ENCODE measurements around the gene BMF. TPM values are rescaled to one million over a fixed set of nuclear protein-coding genes. Genes with fewer than 3 reads are reported as not detected.
A peak's percentile ranks its signal among the peaks of the same experiment; 100 is the strongest.
"Not testable (repeated sequence)": the region's sequence is repeated elsewhere in the genome, so short reads cannot be mapped to it uniquely, and the experiment has no call there.

Gene BMF
- total RNA-seq, 1 experiment from 2014 or later: 0.20 TPM

DNA sequence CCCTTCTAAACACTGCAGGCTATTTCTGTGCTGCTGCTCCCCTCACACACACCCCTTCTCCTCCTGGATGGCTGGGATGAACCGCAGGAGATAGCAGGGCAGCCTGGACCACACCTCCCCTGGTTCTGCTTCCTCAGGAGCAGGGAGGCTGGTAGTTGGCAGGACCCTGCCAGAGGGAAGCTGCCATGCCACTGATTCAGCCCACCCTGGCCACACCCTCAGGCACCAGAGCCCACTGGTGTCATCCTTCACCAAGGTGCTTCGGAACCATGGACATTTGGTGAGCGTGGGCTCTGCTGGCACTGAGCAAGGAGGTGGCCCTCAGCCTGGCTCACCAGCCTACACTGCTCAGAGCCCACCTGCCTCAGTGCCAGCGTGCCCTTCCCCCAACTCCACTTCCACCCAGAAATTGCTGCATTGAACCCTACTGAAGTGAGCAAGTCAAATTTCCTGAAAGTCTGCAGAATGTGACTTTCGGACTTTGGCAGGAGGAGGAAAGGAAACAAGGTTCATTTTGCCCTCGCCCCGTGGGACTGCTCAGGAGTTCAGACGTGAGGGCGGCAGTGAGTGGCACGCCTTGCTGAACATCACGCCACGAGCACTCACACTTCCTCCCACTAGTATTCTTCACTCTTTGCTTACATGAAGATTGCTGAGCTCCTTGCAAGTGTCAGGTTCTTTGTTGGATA, 26.3 kb downstream of the BMF start:
- H3K27me3 ChIP-seq: no peaks in the 10 kb centered on the region
- H3K4me3 ChIP-seq: no peak overlapping the region
- no peaks in the 10 kb centered on the region for H3K36me3 ChIP-seq
- DNase-seq: no peak
- no peaks in the 10 kb centered on the region for H3K9me3 ChIP-seq

GRCh38 chr15:40081691-40082194, 26.9 kb downstream of the BMF start:
- Histone ChIP-seq H3K9me3 (no peaks in the 10 kb centered on the region), H3K4me3 (peak overlapping the region; percentile 24), H3K27me3 (no peaks in the 10 kb centered on the region), H3K36me3 (no peaks in the 10 kb centered on the region)
- peak; percentile 41 for DNase-seq

DNA sequence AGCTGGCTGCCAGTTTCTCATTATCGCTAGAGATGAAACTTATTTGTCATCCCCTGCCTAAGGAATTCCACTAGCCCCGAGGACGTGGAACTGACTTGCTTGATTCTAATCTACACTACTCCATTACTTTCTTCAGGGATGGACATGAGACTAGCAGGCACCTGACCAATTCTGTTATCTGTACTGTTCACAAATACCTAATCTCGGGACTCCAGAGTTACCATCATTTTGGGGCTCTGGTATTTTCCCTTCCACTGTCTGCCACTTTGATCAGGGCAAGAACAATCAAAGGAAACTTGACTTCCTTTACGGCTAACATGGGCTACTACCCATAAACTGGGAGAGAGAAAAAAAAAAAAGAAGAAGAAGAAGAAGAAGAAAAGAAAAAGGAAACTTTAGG, 27.8 kb downstream of the BMF start:
- DNase-seq: no peak
- H3K9me3 ChIP-seq: no peaks in the 10 kb centered on the region
- no peaks in the 10 kb centered on the region for H3K27me3 ChIP-seq
- H3K4me3 ChIP-seq: no peak overlapping the region
- no peaks in the 10 kb centered on the region for H3K36me3 ChIP-seq

DNA sequence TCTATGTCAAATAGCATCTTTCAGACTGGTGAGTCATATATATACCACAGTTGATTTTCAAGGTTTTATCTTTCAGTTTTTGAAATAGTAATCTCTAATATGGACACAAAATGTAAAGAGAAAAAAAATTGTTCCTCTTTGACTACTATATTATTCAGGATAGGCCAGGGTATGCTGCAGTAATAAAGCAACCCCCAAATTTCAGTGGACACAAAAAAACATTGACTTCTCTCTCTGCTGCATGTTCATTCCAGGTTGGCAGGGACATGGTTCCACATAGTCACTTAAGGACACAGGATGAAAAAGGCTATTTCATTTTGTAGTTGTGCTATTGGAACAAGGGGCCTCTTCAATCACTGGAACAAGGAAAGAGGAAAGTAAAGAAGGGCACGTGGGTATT, 28.6 kb downstream of the BMF start:
- Histone ChIP-seq H3K9me3 (no peaks in the 10 kb centered on the region), H3K4me3 (no peak overlapping the region), H3K36me3 (no peaks in the 10 kb centered on the region), H3K27me3 (no peaks in the 10 kb centered on the region)
- no peak for DNase-seq

DNA sequence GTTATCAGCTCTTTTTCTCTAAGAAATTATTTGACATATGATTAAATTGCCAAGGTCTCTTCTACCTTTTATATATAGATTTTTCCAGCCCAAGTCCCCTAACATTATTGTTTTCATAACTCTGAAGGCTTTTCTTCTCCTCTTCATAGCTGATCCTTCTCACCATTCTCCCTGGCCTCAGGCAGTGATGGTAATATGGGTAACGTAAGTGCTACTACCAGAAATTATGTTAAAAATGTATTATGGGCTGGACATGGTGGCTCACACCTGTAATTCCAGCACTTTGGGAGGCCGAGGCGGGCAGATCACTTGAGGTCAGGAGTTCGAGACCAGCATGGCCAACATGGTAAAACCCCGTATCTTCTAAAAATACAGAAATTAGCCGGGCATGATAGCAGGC, 29.2 kb downstream of the BMF start:
- Histone ChIP-seq H3K9me3 (no peaks in the 10 kb centered on the region), H3K4me3 (no peak overlapping the region), H3K27me3 (no peaks in the 10 kb centered on the region), H3K36me3 (no peaks in the 10 kb centered on the region)
- no peak for DNase-seq

DNA sequence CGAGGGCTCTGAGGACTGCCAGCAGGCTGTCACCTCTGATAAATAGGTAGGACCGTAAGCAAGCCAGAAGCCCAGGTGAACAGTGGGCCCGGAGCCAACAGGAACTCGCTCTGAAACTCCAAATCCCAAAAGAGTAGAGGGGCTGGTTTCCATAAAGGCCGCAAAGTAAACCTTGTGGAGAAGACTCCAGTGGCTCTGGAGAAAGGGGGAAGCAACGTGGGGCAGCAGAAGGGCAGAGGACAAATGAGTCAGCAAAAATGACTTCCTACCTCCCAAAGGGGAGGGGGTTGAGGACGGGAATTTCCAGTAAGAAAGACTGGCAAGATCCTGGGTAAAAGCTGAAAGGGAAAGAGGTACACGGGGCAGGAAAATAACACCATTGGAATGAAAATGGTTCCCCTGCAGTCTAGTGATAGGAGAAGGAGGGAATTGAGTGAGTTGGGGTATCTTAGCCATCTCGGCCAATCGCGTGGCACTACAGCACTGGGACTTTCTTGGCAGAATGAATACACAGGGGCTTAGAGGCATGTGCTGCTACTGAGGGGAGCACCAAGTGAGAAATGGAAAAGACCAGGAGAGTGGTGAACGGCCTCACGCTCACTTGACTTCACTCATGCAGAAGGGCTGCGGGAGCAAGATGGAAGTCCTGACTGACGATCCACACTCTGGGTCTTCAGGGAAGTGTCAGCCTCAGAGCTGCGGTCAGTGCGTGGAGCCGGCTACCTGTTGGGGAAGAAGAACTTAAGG, 33.2 kb downstream of the BMF start:
- Histone ChIP-seq H3K4me3 (no peak overlapping the region), H3K36me3 (no peaks in the 10 kb centered on the region), H3K9me3 (no peaks in the 10 kb centered on the region), H3K27me3 (no peaks in the 10 kb centered on the region)
- no peak for DNase-seq

GRCh38 chr15:40074656-40075055, 34.0 kb downstream of the BMF start:
- not testable (repeated sequence) for H3K9me3 ChIP-seq, DNase-seq, H3K36me3 ChIP-seq, H3K27me3 ChIP-seq, H3K4me3 ChIP-seq

DNA sequence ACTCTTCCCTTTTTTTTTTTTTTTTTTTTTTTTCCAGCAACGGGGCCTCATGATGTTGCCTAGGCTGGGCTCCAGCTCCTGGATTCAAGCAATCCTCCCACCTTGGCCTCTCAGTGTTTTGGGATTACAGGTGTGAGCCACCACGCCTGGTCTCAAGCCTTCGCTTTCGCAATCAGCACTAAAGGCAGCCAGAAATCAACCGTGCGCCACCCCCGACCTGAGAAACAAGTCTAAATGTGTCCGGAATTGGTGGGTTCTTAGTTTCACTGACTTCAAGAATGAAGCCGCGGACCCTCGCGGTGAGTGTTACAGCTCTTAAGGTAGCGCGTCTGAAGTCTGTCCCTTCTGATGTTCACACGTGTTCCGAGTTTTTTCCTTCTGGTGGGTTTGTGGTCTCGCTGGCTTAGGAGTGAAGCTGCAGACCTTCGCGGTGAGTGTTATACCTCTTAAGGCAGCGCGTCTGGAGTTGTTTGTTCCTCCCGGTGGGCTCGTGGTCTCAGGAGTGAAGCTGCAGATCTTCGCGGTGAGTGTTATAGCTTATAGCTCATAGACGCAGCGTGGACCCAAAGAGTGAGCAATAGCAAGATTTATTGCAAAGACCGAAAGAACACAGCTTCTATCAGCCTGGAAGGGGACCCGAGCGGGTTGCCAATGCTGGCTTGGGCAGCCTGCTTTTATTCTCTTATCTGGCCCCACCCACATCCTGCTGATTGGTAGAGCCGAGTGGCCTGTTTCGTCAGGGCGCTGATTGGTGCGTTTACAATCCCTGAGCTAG, 34.8 kb downstream of the BMF start:
- DNase-seq: not testable (repeated sequence)

GRCh38 chr15:40072216-40072990, 36.3 kb downstream of the BMF start:
- Histone ChIP-seq H3K9me3 (no peaks in the 10 kb centered on the region), H3K4me3 (no peak overlapping the region), H3K36me3 (no peaks in the 10 kb centered on the region), H3K27me3 (no peaks in the 10 kb centered on the region)
- DNase-seq: no peak

More for the DNA sequence above, 34.8 kb downstream of the BMF start:
- not testable (repeated sequence) for H3K27me3 ChIP-seq, H3K36me3 ChIP-seq, H3K4me3 ChIP-seq, H3K9me3 ChIP-seq

- Histone ChIP-seq H3K9me3 (no peaks in the 10 kb centered on the region), H3K36me3 (no peaks in the 10 kb centered on the region), H3K27me3 (no peaks in the 10 kb centered on the region), H3K4me3 (no peak overlapping the region)
- no peak for DNase-seq
Measured at GRCh38 chr15:40070608-40071218, 38.0 kb downstream of the BMF start.

- Histone ChIP-seq H3K36me3 (no peaks in the 10 kb centered on the region), H3K9me3 (no peaks in the 10 kb centered on the region), H3K4me3 (no peak overlapping the region), H3K27me3 (no peaks in the 10 kb centered on the region)
- DNase-seq: no peak
Measured at GRCh38 chr15:40070166-40070557, 38.5 kb downstream of the BMF start.

DNA sequence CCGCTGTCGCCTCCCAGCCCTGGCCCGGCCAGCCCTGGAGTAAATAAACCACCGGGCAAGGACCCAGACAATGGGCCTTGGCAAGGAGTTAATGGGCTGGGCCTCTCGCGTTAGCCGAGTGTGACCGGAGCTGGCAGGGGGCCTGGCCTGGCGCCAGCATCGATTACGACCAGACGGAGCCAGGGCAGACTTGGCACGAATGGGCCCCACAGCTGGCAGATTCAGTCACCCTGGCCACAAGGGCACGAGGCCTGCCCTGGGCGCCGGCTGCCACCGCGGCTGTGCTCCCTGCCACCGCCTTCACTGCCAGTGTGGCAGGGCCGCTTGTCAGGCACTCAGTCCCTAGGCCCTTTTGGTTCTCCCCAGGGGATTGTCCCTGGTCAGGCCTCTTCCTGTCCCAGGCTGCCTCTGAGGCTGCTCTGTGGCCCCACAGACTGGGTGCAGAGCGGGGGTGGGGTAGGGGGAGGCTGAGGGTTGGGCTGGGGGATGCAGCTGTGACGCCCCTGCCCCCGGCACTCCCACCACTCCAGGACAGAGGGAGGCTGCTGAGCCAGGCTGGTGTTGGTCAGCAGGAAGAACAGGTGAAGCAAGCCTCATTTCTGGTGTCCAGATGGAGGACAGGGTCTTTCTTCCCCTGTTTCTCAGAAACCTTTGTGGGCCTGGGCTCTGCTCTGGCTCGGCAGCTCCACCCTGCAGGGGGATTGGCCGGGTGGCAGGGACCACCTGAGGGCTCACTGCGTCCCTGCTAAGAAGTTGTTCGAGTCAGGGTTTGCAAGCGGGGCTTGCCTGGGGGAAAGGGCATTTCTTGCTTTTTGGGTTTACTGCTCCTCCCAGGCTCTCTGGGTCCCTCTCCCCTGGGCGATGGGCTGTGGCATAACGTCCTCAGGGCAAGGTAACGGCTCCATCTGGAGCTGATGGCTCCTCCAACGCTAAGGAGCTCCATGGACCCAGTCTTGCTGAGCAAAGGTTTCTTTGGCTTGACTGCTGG, 39.2 kb downstream of the BMF start:
- peak; percentile 98 for DNase-seq
- Histone ChIP-seq H3K4me3 (no peak overlapping the region), H3K9me3 (no peaks in the 10 kb centered on the region), H3K27me3 (no peaks in the 10 kb centered on the region), H3K36me3 (no peaks in the 10 kb centered on the region)

DNA sequence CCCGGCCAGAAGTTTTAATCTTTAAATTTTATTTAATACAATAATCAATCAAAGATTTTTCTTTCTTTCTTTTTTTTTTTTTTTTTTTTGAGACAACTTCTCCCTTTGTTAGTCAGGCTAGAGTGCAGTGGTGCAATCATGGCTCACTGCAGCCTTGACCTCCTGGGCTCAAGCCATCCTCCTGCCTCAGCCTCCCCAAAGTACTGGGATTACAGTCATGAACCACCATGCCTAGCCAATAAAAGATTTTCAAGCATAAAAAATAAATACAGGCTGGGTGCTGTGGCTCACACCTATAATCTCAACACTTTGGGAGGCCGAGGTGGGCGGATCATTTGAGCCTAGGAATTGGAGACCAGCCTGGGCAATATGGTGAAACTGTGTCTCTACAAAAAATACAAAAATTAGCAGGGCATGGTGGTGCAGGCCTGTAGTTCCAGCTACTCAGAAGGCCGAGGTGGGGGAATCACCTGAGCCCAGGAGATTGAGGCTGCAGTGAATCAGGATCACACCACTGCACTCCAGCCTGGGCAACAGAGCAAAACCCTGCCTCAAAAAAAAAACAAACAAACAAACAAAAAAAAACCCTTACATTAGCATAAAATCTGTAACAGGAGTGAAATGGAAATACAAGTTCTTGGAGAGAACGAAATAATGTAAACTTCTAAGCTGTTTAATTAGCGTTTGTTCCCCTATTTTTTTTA, 40.6 kb downstream of the BMF start:
- Histone ChIP-seq H3K9me3 (no peaks in the 10 kb centered on the region), H3K27me3 (no peaks in the 10 kb centered on the region), H3K4me3 (no peak overlapping the region), H3K36me3 (no peaks in the 10 kb centered on the region)
- DNase-seq: no peak

DNA sequence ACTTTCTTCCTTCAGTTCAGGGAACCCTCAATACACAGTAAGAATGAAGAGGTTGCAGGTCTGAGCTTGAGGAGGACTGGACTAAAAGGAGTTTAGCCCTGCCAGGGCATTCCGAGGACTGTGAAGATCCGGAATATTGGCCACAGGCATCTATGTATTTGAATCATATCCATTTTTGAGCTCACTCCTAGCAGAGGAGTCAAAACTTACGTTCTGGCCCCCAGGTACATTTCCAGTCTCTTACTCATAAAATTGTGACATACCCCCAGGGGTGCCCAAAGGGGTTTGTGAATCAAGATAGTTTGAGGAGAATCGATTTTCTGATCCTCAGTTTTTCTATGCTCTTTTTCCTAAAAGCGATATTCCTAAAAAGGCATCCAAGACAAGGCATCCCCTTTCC, 42.1 kb downstream of the BMF start:
- Histone ChIP-seq H3K27me3 (no peaks in the 10 kb centered on the region), H3K4me3 (no peak overlapping the region), H3K9me3 (no peaks in the 10 kb centered on the region), H3K36me3 (no peaks in the 10 kb centered on the region)
- DNase-seq: no peak

GRCh38 chr15:40065166-40065565, 43.5 kb downstream of the BMF start:
- Histone ChIP-seq H3K4me3 (no peak overlapping the region), H3K9me3 (no peaks in the 10 kb centered on the region), H3K36me3 (no peaks in the 10 kb centered on the region), H3K27me3 (no peaks in the 10 kb centered on the region)
- no peak for DNase-seq
